ENCODE measurements around the gene UBE2I. TPM values are rescaled to one million over a fixed set of nuclear protein-coding genes. Genes with fewer than 3 reads are reported as not detected.

Gene UBE2I
- total RNA-seq, 2 donors from 2014 or later = 58.2 to 110 TPM

DNA sequence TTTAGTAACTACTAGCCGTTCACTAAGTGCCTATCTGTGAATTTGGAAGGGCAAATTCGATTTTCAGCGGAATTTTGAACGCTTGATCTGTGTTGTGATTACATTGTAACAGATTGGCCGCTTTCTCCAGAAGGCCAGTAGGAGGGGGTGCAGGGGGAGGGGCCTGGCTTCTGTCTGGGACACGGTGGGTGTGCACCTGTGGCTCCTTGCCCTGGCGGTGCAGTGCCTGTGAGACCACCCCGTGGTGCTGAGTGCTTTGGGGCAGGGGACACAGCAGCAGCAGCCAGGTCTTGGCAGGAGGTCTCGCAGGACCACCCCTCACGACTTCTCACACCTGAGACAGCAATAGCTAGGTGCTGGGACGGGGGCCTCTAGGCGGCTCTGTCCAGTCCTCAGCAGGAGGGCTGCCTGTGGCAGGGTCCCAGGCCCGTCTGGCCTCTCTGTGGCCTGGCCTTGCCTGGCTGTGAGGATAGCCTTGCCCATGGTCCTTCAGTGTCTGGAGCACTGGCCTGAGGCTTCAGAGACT, 1.8 kb downstream of the UBE2I start:
- Histone ChIP-seq H3K9me3 (no peaks in the 10 kb centered on the region), H3K27ac (peak overlapping the region; percentile 2 to 22), H3K27me3 (replicated peaks; ENCODE audit: insufficient read depth) (no peaks in the 10 kb centered on the region), H3K4me3 (peak overlapping the region; percentile 68 to 75), H3K36me3 (peaks cover 13 to 16% of the 10 kb centered on the region in 2 donors), H3K4me1 (replicated peaks) (peaks cover 19% of the 10 kb centered on the region)
- TF ChIP-seq POLR2A (IDR thresholded peaks at IDR 0.05) (no peak), CTCF (IDR thresholded peaks at IDR 0.05) (no peak), POLR2AphosphoS5 (IDR thresholded peaks at IDR 0.05) (no peak)
- DNase-seq (ENCODE audit: low spot score) = no peak
- 7% methylated on average over 9 of the region's 13 CpGs for WGBS
- intact Hi-C loops (cut with DNase I) = no loop called here

DNA sequence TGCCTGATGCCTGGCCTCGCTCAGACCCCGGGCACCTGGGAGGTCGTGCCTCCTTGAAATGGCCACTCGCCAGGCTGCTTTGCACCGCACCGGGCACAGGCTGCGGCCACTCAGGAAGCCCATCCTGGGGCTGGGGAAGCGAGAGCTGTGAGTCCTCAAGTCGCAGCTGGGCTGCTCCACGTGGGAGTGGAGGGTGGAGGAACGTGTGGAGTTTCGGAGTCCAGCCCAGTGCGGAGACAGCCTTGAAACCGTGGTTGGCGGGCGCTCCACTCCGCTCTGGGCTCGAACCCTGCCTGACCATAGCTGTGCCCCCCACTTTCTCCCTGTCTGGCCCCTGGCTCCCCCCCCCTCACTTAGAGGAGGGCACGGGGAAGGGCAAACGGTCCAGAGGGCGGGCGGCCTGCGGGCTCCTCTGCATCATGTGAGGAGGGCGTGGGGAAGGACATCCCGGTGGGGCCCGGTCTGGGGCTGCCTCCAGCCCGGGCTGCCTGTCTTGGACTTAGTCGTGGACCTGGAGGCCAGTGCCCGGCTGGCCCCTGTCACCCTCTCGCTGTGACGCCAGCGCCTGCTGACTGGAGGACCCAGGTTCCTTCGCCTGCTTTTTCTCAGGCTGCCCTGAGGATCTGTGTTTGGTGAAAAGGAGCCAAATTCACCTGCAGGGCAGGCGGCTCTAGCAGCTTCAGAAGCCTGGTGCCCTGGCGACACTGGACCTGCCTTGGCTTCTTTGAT, 2.5 kb downstream of the UBE2I start:
- intact Hi-C loops (cut with DNase I) = no loop called here
- peak overlapping the region; percentile 68 to 75 for H3K4me3 ChIP-seq
- 19% methylated on average over 35 of the region's 35 CpGs for WGBS
- H3K27ac ChIP-seq = peak overlapping the region; percentile 2 to 22
- no peaks in the 10 kb centered on the region for H3K9me3 ChIP-seq
- peaks cover 19% of the 10 kb centered on the region for H3K4me1 ChIP-seq (replicated peaks)
- TF ChIP-seq CTCF (IDR thresholded peaks at IDR 0.05) = no peak
- no peak for TF ChIP-seq POLR2A (IDR thresholded peaks at IDR 0.05)
- no peak for TF ChIP-seq POLR2AphosphoS5 (IDR thresholded peaks at IDR 0.05)
- H3K27me3 ChIP-seq (replicated peaks; ENCODE audit: insufficient read depth) = no peaks in the 10 kb centered on the region
- DNase-seq (ENCODE audit: low spot score) = no peak
- peaks cover 13 to 19% of the 10 kb centered on the region in 2 donors for H3K36me3 ChIP-seq

DNA sequence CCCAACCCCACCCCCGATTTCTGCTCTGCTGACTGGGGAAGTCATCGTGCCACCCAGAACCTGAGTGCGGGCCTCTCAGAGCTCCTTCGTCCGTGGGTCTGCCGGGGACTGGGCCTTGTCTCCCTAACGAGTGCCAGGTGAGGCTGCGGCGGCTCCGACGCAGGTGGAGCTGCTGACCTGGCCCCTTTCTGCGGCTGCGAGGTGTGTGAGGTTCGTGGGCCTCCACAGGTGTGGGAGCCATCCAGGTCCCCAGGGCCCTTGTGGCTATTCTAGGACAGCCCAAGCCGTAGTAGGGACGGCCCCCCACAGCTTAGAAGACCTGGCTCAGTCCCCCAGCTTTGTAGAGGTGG, 3.0 kb downstream of the UBE2I start:
- 58% methylated on average over 13 of the region's 16 CpGs for WGBS
- no peak overlapping the region for H3K4me3 ChIP-seq
- H3K36me3 ChIP-seq = peaks cover 15 to 21% of the 10 kb centered on the region in 2 donors

DNA sequence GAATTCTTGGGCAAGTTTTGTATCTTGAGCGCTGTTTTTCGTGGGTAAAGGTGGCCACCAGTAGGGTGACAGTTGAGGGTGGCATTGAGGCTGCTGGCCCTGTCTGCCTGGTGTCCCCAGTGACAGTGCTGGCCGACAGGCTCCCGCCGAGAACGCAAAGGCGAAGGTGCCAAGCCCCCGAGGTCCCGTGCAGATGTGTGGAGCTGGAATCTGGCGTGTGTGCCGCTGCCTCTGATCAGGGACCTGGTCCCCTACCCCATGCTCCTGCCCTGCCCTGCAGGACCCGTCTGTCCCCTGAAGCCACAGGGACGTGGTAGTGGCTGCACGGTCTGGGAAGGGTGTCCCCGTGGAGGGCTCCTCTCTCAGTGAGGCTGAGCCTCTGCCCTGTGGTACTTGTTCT, 3.5 kb downstream of the UBE2I start:
- 81% methylated on average over 15 of the region's 15 CpGs for WGBS
- H3K4me3 ChIP-seq = no peak overlapping the region
- DNase-seq (ENCODE audit: low spot score) = no peak
- TF ChIP-seq POLR2A (IDR thresholded peaks at IDR 0.05) (no peak), CTCF (IDR thresholded peaks at IDR 0.05) (no peak), POLR2AphosphoS5 (IDR thresholded peaks at IDR 0.05) (no peak)
- no peak overlapping the region for H3K27ac ChIP-seq
- intact Hi-C loops (cut with DNase I) = no loop called here
- no peaks in the 10 kb centered on the region for H3K27me3 ChIP-seq (replicated peaks; ENCODE audit: insufficient read depth)
- H3K36me3 ChIP-seq = peaks cover 20 to 21% of the 10 kb centered on the region in 2 donors
- no peaks in the 10 kb centered on the region for H3K9me3 ChIP-seq
- peaks cover 19% of the 10 kb centered on the region for H3K4me1 ChIP-seq (replicated peaks)

More for the DNA sequence above, 3.0 kb downstream of the UBE2I start:
- TF ChIP-seq POLR2A (IDR thresholded peaks at IDR 0.05) (no peak), POLR2AphosphoS5 (IDR thresholded peaks at IDR 0.05) (no peak), CTCF (IDR thresholded peaks at IDR 0.05) (no peak)
- no peaks in the 10 kb centered on the region for H3K27me3 ChIP-seq (replicated peaks; ENCODE audit: insufficient read depth)
- no peak overlapping the region for H3K27ac ChIP-seq
- peaks cover 19% of the 10 kb centered on the region for H3K4me1 ChIP-seq (replicated peaks)
- no peak for DNase-seq (ENCODE audit: low spot score)
- H3K9me3 ChIP-seq = no peaks in the 10 kb centered on the region
- intact Hi-C loops (cut with DNase I) = no loop called here

Data from prostate gland (tissue), 2 donors.